Stomach (tissue), 9 donors: Measurements from ENCODE around the gene PDHB. TPM values are rescaled to one million over a fixed set of nuclear protein-coding genes. Genes with fewer than 3 reads are reported as not detected.
A peak's percentile ranks its signal among the peaks of the same experiment; 100 is the strongest.

Source experiments
- DNase-seq, 2 donors: peaks; one replicate each; pipeline versions ENCODE4 v3.0.0 to v3.0.0-alpha.2; 2013 to 2019
- H3K27ac ChIP-seq, 5 donors: fragments of 200-600 bp in 4 of 5; sonication (generic) in 4 of 5; one replicate each; pipeline ENCODE4 v1.5.1; 2013 to 2019; ENCODE audit warnings: mild to moderate bottlenecking in 1 of 5, moderate library complexity in 1 of 5
- H3K27me3 ChIP-seq, 3 donors: fragments of 200-600 bp; sonication (generic); one replicate each; pipeline ENCODE4 v1.5.1; 2017 to 2019; ENCODE audit warnings: mixed run types in 1 of 3
- H3K36me3 ChIP-seq, 4 donors: fragments of 200-600 bp; sonication (generic); 1 replicate in 3 of 4; 2 replicates in 1 of 4; pipeline ENCODE4 v1.5.1; 2016 to 2019
- H3K4me1 ChIP-seq, 4 donors: fragments of 200-600 bp; sonication (generic); one replicate each; pipeline ENCODE4 v1.5.1; 2016 to 2019
- H3K4me3 ChIP-seq, 4 donors: fragments of 200-600 bp; sonication (generic) in 3 of 4; one replicate each; pipeline ENCODE4 v1.5.1; 2016 to 2019; ENCODE audit warnings: mild to moderate bottlenecking in 1 of 4
- H3K9me3 ChIP-seq, 4 donors: fragments of 200-600 bp; sonication (generic); one replicate each; pipeline ENCODE4 v1.5.1; 2016 to 2019
- EP300 ChIP-seq: sonication (generic); formaldehyde crosslinking; IDR thresholded peaks from one replicate; pipeline ENCODE4 v1.6.1; 2017; ENCODE audit warnings: antibody characterized with exemption
- POLR2A ChIP-seq, 4 donors: fragments of 450-650 bp; IDR thresholded peaks; one replicate each; pipeline ENCODE4 v1.6.1; 2016; ENCODE audit warnings: antibody characterized with exemption in 4 of 4, control low read depth in 2 of 4, mild to moderate bottlenecking in 1 of 4, moderate library complexity in 1 of 4
- POLR2AphosphoS5 ChIP-seq, 3 donors: sonication (generic); formaldehyde crosslinking; IDR thresholded peaks; one replicate each; pipeline ENCODE4 v1.6.1; 2016; ENCODE audit warnings: antibody characterized with exemption in 3 of 3
- WGBS, 5 donors: extraction: QIAGEN DNeasy Blood & Tissue Kit in 3 of 5; methylation state at CpG; one replicate each; pipeline versions ENCODE4 v1.1.5 to v1.1.7; 2013 to 2018; 5-methylcytosine and 5-hydroxymethylcytosine counted together
- intact Hi-C: fragments of 100-400 bp; cut with DNase I; formaldehyde crosslinking; loops from one replicate; pipeline ENCODE4 v1.15.1; 2023; ENCODE audit warnings: low total_unique reads
- polyA plus RNA-seq, 3 donors: library from polyadenylated mRNA; stranded (reverse); fragments of 200-250 nt; gene quantifications; one replicate each; pipeline ENCODE4 v1.2.3, GENCODE V29; 2013
- total RNA-seq, 5 donors: library from RNA; depleted of rRNA; stranded (reverse); fragments of >200 nt; gene quantifications; one replicate each; pipeline versions ENCODE4 v1.1.0 to v1.2.3, GENCODE V29; 2014 to 2016
- TF ChIP-seq, protein P1 (sequence below), 7 experiments: fragments of 450-650 bp in 4 of 7; fragments of 200-600 bp in 3 of 7; sonication (generic) in 3 of 7; IDR thresholded peaks; one replicate each; pipeline ENCODE4 v1.5.1; 2016 to 2019; ENCODE audit warnings: antibody characterized with exemption in 7 of 7, control low read depth in 2 of 7, mild to moderate bottlenecking in 1 of 7
- donor health status: healthy with polysubstance abuse.
- donor health status: Bipolar disorder and iron deficiency.
- donor health status: healthy.

PDHB gene
- total and polyA plus RNA-seq, 8 donors = 24.5 to 246 (median 86.2) TPM

DNA sequence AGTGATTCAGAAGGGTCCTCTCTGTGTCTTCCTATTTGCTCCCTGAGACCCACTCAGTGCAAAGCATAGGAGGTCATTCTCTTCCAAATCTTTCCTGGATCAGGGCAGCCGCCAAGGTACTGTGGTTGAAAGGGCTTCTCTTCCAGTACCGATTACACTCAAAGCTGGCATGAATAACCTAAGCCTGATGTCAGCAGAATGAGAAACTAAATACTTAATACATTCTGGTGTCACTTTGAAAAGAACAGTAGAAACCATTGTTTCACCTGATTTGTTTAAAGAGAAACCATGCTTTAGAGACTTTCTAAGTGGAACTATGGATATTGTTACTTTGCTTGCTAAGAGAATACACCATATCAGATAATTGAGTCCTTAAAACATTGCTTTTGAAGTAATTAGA, 50.2 kb downstream of the PDHB start:
- TF ChIP-seq POLR2A (IDR thresholded peaks at IDR 0.05) = no peak
- TF ChIP-seq, protein P1, sequence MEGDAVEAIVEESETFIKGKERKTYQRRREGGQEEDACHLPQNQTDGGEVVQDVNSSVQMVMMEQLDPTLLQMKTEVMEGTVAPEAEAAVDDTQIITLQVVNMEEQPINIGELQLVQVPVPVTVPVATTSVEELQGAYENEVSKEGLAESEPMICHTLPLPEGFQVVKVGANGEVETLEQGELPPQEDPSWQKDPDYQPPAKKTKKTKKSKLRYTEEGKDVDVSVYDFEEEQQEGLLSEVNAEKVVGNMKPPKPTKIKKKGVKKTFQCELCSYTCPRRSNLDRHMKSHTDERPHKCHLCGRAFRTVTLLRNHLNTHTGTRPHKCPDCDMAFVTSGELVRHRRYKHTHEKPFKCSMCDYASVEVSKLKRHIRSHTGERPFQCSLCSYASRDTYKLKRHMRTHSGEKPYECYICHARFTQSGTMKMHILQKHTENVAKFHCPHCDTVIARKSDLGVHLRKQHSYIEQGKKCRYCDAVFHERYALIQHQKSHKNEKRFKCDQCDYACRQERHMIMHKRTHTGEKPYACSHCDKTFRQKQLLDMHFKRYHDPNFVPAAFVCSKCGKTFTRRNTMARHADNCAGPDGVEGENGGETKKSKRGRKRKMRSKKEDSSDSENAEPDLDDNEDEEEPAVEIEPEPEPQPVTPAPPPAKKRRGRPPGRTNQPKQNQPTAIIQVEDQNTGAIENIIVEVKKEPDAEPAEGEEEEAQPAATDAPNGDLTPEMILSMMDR (IDR thresholded peaks at IDR 0.05) = no peak
- no peak for TF ChIP-seq POLR2AphosphoS5 (IDR thresholded peaks at IDR 0.05)
- no peak for TF ChIP-seq EP300
- Histone ChIP-seq H3K9me3 (no peaks in the 10 kb centered on the region), H3K27ac (peak overlapping the region in 2 of 5 donors; percentile 18 to 32), H3K36me3 (peaks cover 0 to 21% (median 15%) of the 10 kb centered on the region in 4 donors), H3K4me3 (no peak overlapping the region), H3K27me3 (no peaks in the 10 kb centered on the region), H3K4me1 (peaks cover 6 to 39% (median 19%) of the 10 kb centered on the region in 4 donors)
- WGBS, 5 donors = 63 to 77% (median 69%) methylated on average over 2 of the region's 2 CpGs
- DNase-seq = no peak
- intact Hi-C loops = no loop called here

- peaks cover 0 to 14% (median 2%) of the 10 kb centered on the region in 4 donors for H3K4me1 ChIP-seq
- intact Hi-C loops = no loop called here
- H3K9me3 ChIP-seq = no peaks in the 10 kb centered on the region
- WGBS, 5 donors = 80 to 94% (median 87%) methylated on average over 4 of the region's 4 CpGs
- no peak for TF ChIP-seq EP300
- TF ChIP-seq POLR2A (IDR thresholded peaks at IDR 0.05) = no peak
- no peak for TF ChIP-seq POLR2AphosphoS5 (IDR thresholded peaks at IDR 0.05)
- TF ChIP-seq, protein P1 (IDR thresholded peaks at IDR 0.05) = no peak
- H3K27me3 ChIP-seq = no peaks in the 10 kb centered on the region
- no peak for DNase-seq
- no peak overlapping the region for H3K4me3 ChIP-seq
- H3K27ac ChIP-seq = no peak overlapping the region
- H3K36me3 ChIP-seq = peaks cover 0 to 11% (median 10%) of the 10 kb centered on the region in 4 donors
These were observed 54.1 kb downstream of the PDHB start for GRCh38 chr3:58379351-58380073.

DNA sequence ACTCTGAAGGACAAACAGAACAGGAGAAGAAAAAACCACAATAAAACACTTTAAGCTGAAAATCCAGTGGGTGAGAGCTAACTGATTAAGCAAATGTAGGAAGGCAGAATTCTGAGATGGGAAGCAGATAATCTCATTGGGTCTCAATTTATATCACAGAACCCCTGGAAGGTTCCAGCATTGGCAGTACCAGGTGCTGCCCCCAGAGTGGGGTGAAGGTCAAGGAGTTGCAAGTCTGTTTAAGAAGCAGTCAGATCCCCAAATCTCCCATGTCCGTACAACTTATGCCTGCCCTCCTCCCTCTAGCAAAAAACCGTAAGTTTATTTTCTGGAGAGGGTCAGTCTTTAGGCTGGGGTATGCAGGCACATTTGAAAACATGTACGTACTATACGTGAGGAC, 55.9 kb downstream of the PDHB start:
- no peaks in the 10 kb centered on the region for H3K4me1 ChIP-seq
- H3K27me3 ChIP-seq = no peaks in the 10 kb centered on the region
- no peak for DNase-seq
- H3K36me3 ChIP-seq = peaks cover 0 to 8% (median 3%) of the 10 kb centered on the region in 4 donors
- no peak overlapping the region for H3K4me3 ChIP-seq
- no peak overlapping the region for H3K27ac ChIP-seq
- WGBS, 5 donors = 72 to 92% (median 85%) methylated on average over 4 of the region's 4 CpGs
- intact Hi-C loops = no loop called here
- no peaks in the 10 kb centered on the region for H3K9me3 ChIP-seq
- TF ChIP-seq, protein P1 (IDR thresholded peaks at IDR 0.05) = no peak
- TF ChIP-seq POLR2A (IDR thresholded peaks at IDR 0.05) (no peak), POLR2AphosphoS5 (IDR thresholded peaks at IDR 0.05) (no peak), EP300 (no peak)

Other genes starting within 250 kb of the PDHB start
- gene DNASE1L3, start 222.9 kb downstream of the PDHB start, total RNA-seq = 10 to 100 TPM in 1 of 5 donors, 1 to 10 TPM in 1, under 1 TPM in 1, not detected in 2; 0.43 to 10.4 (median 5.1) TPM
- gene DNASE1L3, start 222.9 kb downstream of the PDHB start, polyA plus RNA-seq = 1 to 10 TPM in 2 of 3 donors, under 1 TPM in 1; 0.44 to 4.4 (median 1.8) TPM
- gene ABHD6, start 196.0 kb downstream of the PDHB start, total RNA-seq = 10 to 100 TPM in 3 of 5 donors, 1 to 10 TPM in 2; 5.8 to 22.8 (median 12.2) TPM
- gene ABHD6, start 196.0 kb downstream of the PDHB start, polyA plus RNA-seq = 1 to 10 TPM; 4.3 to 6.2 (median 4.6) TPM
- 10 to 100 TPM in 3 of 5 donors, 1 to 10 TPM in 2; 4.1 to 23.5 (median 11.6) TPM for gene RPP14, start 127.6 kb downstream of the PDHB start, total RNA-seq
- 10 to 100 TPM in 1 of 3 donors, 1 to 10 TPM in 2; 7.4 to 10.1 (median 9.7) TPM for gene RPP14, start 127.6 kb downstream of the PDHB start, polyA plus RNA-seq
- 10 to 100 TPM in 2 of 5 donors, 1 to 10 TPM in 1, not detected in 2; 7.0 to 57.6 (median 28.1) TPM for gene HTD2, start 127.3 kb downstream of the PDHB start, total RNA-seq
- 1 to 10 TPM; 3.1 to 7.0 (median 6.0) TPM for gene HTD2, start 127.3 kb downstream of the PDHB start, polyA plus RNA-seq
- gene PXK, start 100.9 kb downstream of the PDHB start, total RNA-seq = 10 to 100 TPM; 16.7 to 54.0 (median 38.8) TPM
- gene PXK, start 100.9 kb downstream of the PDHB start, polyA plus RNA-seq = 10 to 100 TPM in 2 of 3 donors, 1 to 10 TPM in 1; 8.3 to 26.1 (median 14.5) TPM
- gene KCTD6, start 58.3 kb upstream of the PDHB start, total RNA-seq = 10 to 100 TPM in 2 of 5 donors, 1 to 10 TPM in 1, not detected in 2; 5.4 to 16.7 (median 12.3) TPM
- 10 to 100 TPM in 2 of 3 donors, 1 to 10 TPM in 1; 5.9 to 12.2 (median 10.4) TPM for gene KCTD6, start 58.3 kb upstream of the PDHB start, polyA plus RNA-seq
- 10 to 100 TPM in 2 of 5 donors, 1 to 10 TPM in 2, not detected in 1; 1.6 to 22.2 (median 10.1) TPM for gene ACOX2, start 103.4 kb upstream of the PDHB start, total RNA-seq
- gene ACOX2, start 103.4 kb upstream of the PDHB start, polyA plus RNA-seq = 10 to 100 TPM in 1 of 3 donors, 1 to 10 TPM in 2; 4.9 to 15.6 (median 7.5) TPM
- 10 to 100 TPM in 4 of 5 donors, 1 to 10 TPM in 1; 4.7 to 35.2 (median 16.2) TPM for gene FAM107A, start 143.6 kb upstream of the PDHB start, total RNA-seq
- 10 to 100 TPM; 22.4 to 55.4 (median 35.6) TPM for gene FAM107A, start 143.6 kb upstream of the PDHB start, polyA plus RNA-seq
- 100 to 1,000 TPM in 2 of 5 donors, 10 to 100 TPM in 1, 1 to 10 TPM in 2; 7.6 to 581 (median 25.3) TPM for gene FAM3D, start 232.9 kb upstream of the PDHB start, total RNA-seq
- 100 to 1,000 TPM in 1 of 3 donors, 10 to 100 TPM in 2; 11.9 to 200 (median 52.8) TPM for gene FAM3D, start 232.9 kb upstream of the PDHB start, polyA plus RNA-seq